Suprapubic skin (tissue), 3 donors: Measurements from ENCODE around the gene NIM1K.

Experiments
- CTCF ChIP-seq, 2 donors: fragments of 200-600 bp in 1 of 2; fragments of 450-650 bp in 1 of 2; sonication (generic) in 1 of 2; IDR thresholded peaks; one replicate each; pipeline ENCODE4 v1.5.1; 2016 to 2019; ENCODE audit warnings: antibody characterized with exemption in 2 of 2, mild to moderate bottlenecking in 1 of 2, moderate library complexity in 1 of 2
- POLR2AphosphoS5 ChIP-seq, 3 donors: sonication (generic); formaldehyde crosslinking; IDR thresholded peaks; one replicate each; pipeline ENCODE4 v1.6.1; 2017; ENCODE audit warnings: antibody characterized with exemption in 3 of 3

- no peak for TF ChIP-seq CTCF (IDR thresholded peaks at IDR 0.05)
- TF ChIP-seq POLR2AphosphoS5 (IDR thresholded peaks at IDR 0.05) = no peak
Measured at GRCh38 chr5:43251754-43252153, 59.7 kb downstream of the NIM1K start.
